Activated CD4-positive, CD25-positive, alpha-beta regulatory T cell (primary cell): ENCODE measurements around the gene TSPAN10.
"Not testable (repeated sequence)": the region's sequence is repeated elsewhere in the genome, so short reads cannot be mapped to it uniquely, and the experiment has no call there.

Source experiments
- DNase-seq, 4 experiments: peaks; one replicate each; lab custom pipeline; 2025; lab: John Stamatoyannopoulos, UW

The TSPAN10 gene

GRCh38 chr17:81662002-81662401, 25.0 kb downstream of the TSPAN10 start:
- DNase-seq, result no peak

GRCh38 chr17:81664051-81664470, 27.1 kb downstream of the TSPAN10 start:
- DNase-seq, result no peak

- peak in 3 of 4 experiments; percentile 17 to 30 (median 25) for DNase-seq
Measured at GRCh38 chr17:81665205-81666091, 28.5 kb downstream of the TSPAN10 start.

GRCh38 chr17:81666092-81666341, 29.0 kb downstream of the TSPAN10 start:
- peak in 1 of 4 experiments; percentile 29 for DNase-seq

- DNase-seq, result peak; percentile 80 to 92 (median 84)
Measured at GRCh38 chr17:81666342-81667191, 29.6 kb downstream of the TSPAN10 start, which contains the start of the genes CCDC137 and OXLD1. CCDC137 (plus strand) TSS chr17:81666737; CDS start chr17:81666767, 30 bp downstream. OXLD1 (minus strand) TSS chr17:81666605; CDS start chr17:81666577, 28 bp downstream.

- DNase-seq, result no peak
Measured at GRCh38 chr17:81667754-81668153, 30.8 kb downstream of the TSPAN10 start.

GRCh38 chr17:81672504-81672903, 35.5 kb downstream of the TSPAN10 start:
- no peak for DNase-seq

GRCh38 chr17:81672954-81673353, 36.0 kb downstream of the TSPAN10 start:
- no peak for DNase-seq

GRCh38 chr17:81673561-81674258, 36.7 kb downstream of the TSPAN10 start:
- DNase-seq, result no peak

- not testable (repeated sequence) for DNase-seq
Measured at GRCh38 chr17:81675515-81676221, 38.7 kb downstream of the TSPAN10 start.

- DNase-seq, result no peak
Measured at GRCh38 chr17:81676906-81677305, 39.9 kb downstream of the TSPAN10 start.

- DNase-seq, result no peak
Measured at GRCh38 chr17:81680150-81680549, 43.2 kb downstream of the TSPAN10 start.

GRCh38 chr17:81681672-81682071, 44.7 kb downstream of the TSPAN10 start:
- no peak for DNase-seq

GRCh38 chr17:81682565-81683207, 45.7 kb downstream of the TSPAN10 start:
- no peak for DNase-seq

GRCh38 chr17:81683208-81683583, 46.2 kb downstream of the TSPAN10 start:
- DNase-seq, result no peak

GRCh38 chr17:81683584-81684441, 46.8 kb downstream of the TSPAN10 start, which contains the start of the genes ARL16 and HGS:
ARL16 (minus strand) TSS chr17:81683797; CDS start chr17:81683753, 44 bp downstream.
HGS (plus strand) TSS chr17:81684011; CDS start chr17:81684067, 56 bp downstream.
- DNase-seq, result peak; percentile 94 to 96 (median 94)

GRCh38 chr17:81684442-81684911, 47.5 kb downstream of the TSPAN10 start:
- no peak for DNase-seq

GRCh38 chr17:81685108-81685507, 48.1 kb downstream of the TSPAN10 start:
- peak in 2 of 4 experiments; percentile 21 to 32 for DNase-seq

- DNase-seq, result no peak
Measured at GRCh38 chr17:81686614-81687013, 49.6 kb downstream of the TSPAN10 start.
